HepG2 (cell line): ENCODE data around the gene SFTPA2. TPM values are rescaled to one million over a fixed set of nuclear protein-coding genes. Genes with fewer than 3 reads are reported as not detected.
"Not testable (repeated sequence)": the region's sequence is repeated elsewhere in the genome, so short reads cannot be mapped to it uniquely, and the experiment has no call there.

ENCODE experiments used
- ATAC-seq: fragments of 200-7000 bp; cut with Tn5 transposase; 3 replicates; pipeline ENCODE4 v1.9.1; 2020; ENCODE audit warnings: mild to moderate bottlenecking, moderate library complexity
- BruUV-seq: library from RNA; stranded (reverse); fragments of 400-500 nt; replicated peaks from 2 replicates; lab custom pipeline; 2021; lab: Mats Ljungman, UMichigan
- CTCF ChIA-PET: fragments of 300-600 bp; formaldehyde crosslinking; extraction: SDS; loops from one replicate; lab custom pipeline; 2021; ENCODE audit warnings: low total read pairs, inconsistent platforms, low intra/inter-chr PET ratio; lab: Yijun Ruan, JAX
- POLR2A ChIA-PET: fragments of 350-600 bp; sonication (Branson Sonifier 250); formaldehyde crosslinking; loops from one replicate; lab custom pipeline; 2020; ENCODE audit warnings: antibody characterized with exemption, inconsistent platforms; lab: Yijun Ruan, JAX
- DNase-seq: peaks from one replicate; pipeline ENCODE4 v3.0.0-alpha.2; 2015; ENCODE audit warnings: low spot score
- FAIRE-seq: peaks from 3 replicates; lab custom pipeline; 2011; peaks lifted over from hg19 to GRCh38; lab: Jason Lieb, UNC
- H2AFZ ChIP-seq: one replicate; pipeline ENCODE4 v1.6.1; 2011; ENCODE audit warnings: low read length, inconsistent platforms
- H3K27ac ChIP-seq: fragments of 300-600 bp; 3 replicates; pipeline ENCODE4 v1.8.0; 2011; ENCODE audit warnings: mixed run types, mild to moderate bottlenecking, mixed read lengths, low read length, inconsistent platforms; ENCODE audit not compliant: insufficient read depth; ENCODE audit errors: extremely low read length
- H3K27me3 ChIP-seq, 2 experiments: fragments of 200-600 bp in 1 of 2; 2 replicates in 1 of 2; 3 replicates in 1 of 2; pipeline versions ENCODE4 v1.6.0 to v1.8.0; 2011; ENCODE audit warnings: low read length in 2 of 2, mild to moderate bottlenecking in 2 of 2, moderate library complexity in 2 of 2, inconsistent platforms in 1 of 2; ENCODE audit not compliant: insufficient read depth in 2 of 2, control insufficient read depth in 1 of 2
- H3K36me3 ChIP-seq, 2 experiments: fragments of 200-600 bp in 1 of 2; replicated peaks in 1 of 2; 2 replicates in 1 of 2; 3 replicates in 1 of 2; pipeline versions ENCODE4 v1.5.1 to v1.8.0; 2011; ENCODE audit warnings: low read length in 2 of 2, inconsistent platforms in 1 of 2; ENCODE audit not compliant: insufficient read depth in 2 of 2, control insufficient read depth in 1 of 2
- H3K4me1 ChIP-seq: 2 replicates; pipeline ENCODE4 v1.5.1; 2012; ENCODE audit warnings: low read length, inconsistent platforms; ENCODE audit not compliant: insufficient read depth
- H3K4me2 ChIP-seq: 2 replicates; pipeline ENCODE4 v1.6.0; 2011; ENCODE audit warnings: low read depth, low read length, inconsistent platforms
- H3K4me3 ChIP-seq, 3 experiments: fragments of 200-600 bp in 1 of 3; sonication (generic), shearing (Covaris generic) in 1 of 3; replicated peaks in 1 of 3; 2 replicates each; pipeline ENCODE4 v1.5.1; 2011 to 2016; ENCODE audit warnings: low read length in 3 of 3, inconsistent platforms in 2 of 3, low read depth in 2 of 3, mild to moderate bottlenecking in 2 of 3, control low read depth in 1 of 3, mixed read lengths in 1 of 3; ENCODE audit not compliant: insufficient read depth in 1 of 3
- H3K79me2 ChIP-seq: one replicate; pipeline ENCODE4 v1.6.1; 2011; ENCODE audit warnings: low read length, inconsistent platforms; ENCODE audit not compliant: insufficient read depth
- H3K9ac ChIP-seq: 2 replicates; pipeline ENCODE4 v1.6.0; 2011; ENCODE audit warnings: mild to moderate bottlenecking, low read depth, low read length, inconsistent platforms; ENCODE audit not compliant: insufficient read depth
- H3K9me3 ChIP-seq: 2 replicates; pipeline ENCODE4 v1.5.1; 2012; ENCODE audit warnings: mild to moderate bottlenecking, low read length
- H4K20me1 ChIP-seq: 2 replicates; pipeline ENCODE4 v1.6.0; 2011; ENCODE audit warnings: inconsistent platforms, mild to moderate bottlenecking, low read length, moderate library complexity; ENCODE audit not compliant: insufficient read depth
- PHF8 ChIP-seq: sonication (generic); formaldehyde crosslinking; IDR thresholded peaks from 2 replicates; pipeline ENCODE4 v1.5.0; 2020; ENCODE audit warnings: missing genetic modification reagents
- PLRG1 ChIP-seq: fragments of 450-650 bp; conservative IDR thresholded peaks from 2 replicates; pipeline ENCODE4 v1.6.1; 2016
- ZSCAN29 ChIP-seq: sonication (generic); formaldehyde crosslinking; conservative IDR thresholded peaks from 2 replicates; pipeline ENCODE4 v1.4.0; 2020; ENCODE audit warnings: mild to moderate bottlenecking, missing genetic modification reagents
- WGBS: methylation state at CpG from one replicate; pipeline ENCODE4 v1.1.6; 2017; ENCODE audit warnings: low lambda C conversion rate; 5-methylcytosine and 5-hydroxymethylcytosine counted together
- in situ Hi-C: cut with HindIII; loops from 2 replicates; pipeline ENCODE4 v1.10.0; 2017; ENCODE audit warnings: low pct_unique_long_range_greater_than_20kb; ENCODE audit not compliant: extremely low pct_ligation_motif_present
- intact Hi-C: fragments of 100-400 bp; cut with micrococcal nuclease; formaldehyde crosslinking; loops from one replicate; pipeline ENCODE4 v1.10.0; 2022; ENCODE audit not compliant: unreplicated experiment
- polyA plus RNA-seq, 8 experiments: library from polyadenylated mRNA; depleted of rRNA in 3 of 8; stranded (reverse) in 7 of 8; unstranded in 1 of 8; fragments of >200 nt; fragmentation: Illumina TruSeq in 4 of 8; extraction: Trizol in 4 of 8; gene quantifications; 2 replicates each; pipeline versions ENCODE4 v1.2.1 to v1.2.3, GENCODE V29; 2011 to 2016; ENCODE audit warnings: low read depth in 4 of 8, missing spikeins in 1 of 8, mixed read lengths in 1 of 8; ENCODE audit not compliant: insufficient read depth in 1 of 8
- total RNA-seq, 5 experiments: library from RNA; depleted of rRNA; stranded (reverse); fragments of >200 nt; fragmentation: Illumina TruSeq; extraction: Trizol; gene quantifications; 2 replicates each; pipeline ENCODE4 v1.2.3, GENCODE V29; 2016; ENCODE audit warnings: low read depth in 1 of 5
- TF ChIP-seq, protein P1 (sequence below): sonication (generic); formaldehyde crosslinking; conservative IDR thresholded peaks from 2 replicates; pipeline ENCODE4 v1.5.0; 2020; ENCODE audit warnings: missing genetic modification reagents
- TF ChIP-seq, protein P2 (sequence below): IDR thresholded peaks from 2 replicates; pipeline ENCODE4 v1.6.1; 2016; ENCODE audit warnings: missing compliant biosample characterization, missing genetic modification reagents, borderline replicate concordance

Gene SFTPA2
- total and polyA plus RNA-seq, 2 of the 13 experiments (the other 11 are each of a cell fraction or from before 2014, with no cell fraction given) = 0.04 TPM; not detected in 1

DNA sequence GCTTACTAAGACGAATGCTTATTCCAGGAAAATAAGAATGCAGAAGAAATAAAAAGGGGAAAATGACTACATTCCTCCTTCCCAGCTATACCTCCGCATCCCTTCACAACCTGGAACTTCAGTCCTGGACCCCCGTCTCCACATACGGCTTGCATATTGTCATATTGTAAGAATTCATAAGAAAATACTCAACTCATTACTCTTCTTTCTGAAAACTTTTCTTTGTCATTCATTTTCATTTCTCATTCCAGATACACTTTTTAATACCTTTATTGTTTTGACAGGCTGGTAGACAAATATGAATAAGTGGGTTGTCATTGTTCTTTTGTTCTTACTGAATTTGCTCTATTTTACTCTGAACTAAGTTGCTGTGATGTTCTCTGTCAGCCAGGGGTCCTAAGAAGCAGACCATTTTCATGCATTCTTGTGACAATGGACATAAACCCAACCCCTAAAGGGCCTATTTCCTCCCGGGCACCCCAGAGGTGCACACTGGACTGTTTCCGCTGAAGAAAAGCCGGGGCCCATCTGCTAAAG lies 23.3 kb upstream of the SFTPA2 start (continued):
- TF ChIP-seq, protein P1, sequence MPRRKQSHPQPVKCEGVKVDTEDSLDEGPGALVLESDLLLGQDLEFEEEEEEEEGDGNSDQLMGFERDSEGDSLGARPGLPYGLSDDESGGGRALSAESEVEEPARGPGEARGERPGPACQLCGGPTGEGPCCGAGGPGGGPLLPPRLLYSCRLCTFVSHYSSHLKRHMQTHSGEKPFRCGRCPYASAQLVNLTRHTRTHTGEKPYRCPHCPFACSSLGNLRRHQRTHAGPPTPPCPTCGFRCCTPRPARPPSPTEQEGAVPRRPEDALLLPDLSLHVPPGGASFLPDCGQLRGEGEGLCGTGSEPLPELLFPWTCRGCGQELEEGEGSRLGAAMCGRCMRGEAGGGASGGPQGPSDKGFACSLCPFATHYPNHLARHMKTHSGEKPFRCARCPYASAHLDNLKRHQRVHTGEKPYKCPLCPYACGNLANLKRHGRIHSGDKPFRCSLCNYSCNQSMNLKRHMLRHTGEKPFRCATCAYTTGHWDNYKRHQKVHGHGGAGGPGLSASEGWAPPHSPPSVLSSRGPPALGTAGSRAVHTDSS (CRISPR knock-in tag) = no peak
- no peak for TF ChIP-seq PHF8 (CRISPR knock-in tag)
- TF ChIP-seq PLRG1 = no peak
- TF ChIP-seq ZSCAN29 (CRISPR knock-in tag) = no peak
- TF ChIP-seq, protein P2, sequence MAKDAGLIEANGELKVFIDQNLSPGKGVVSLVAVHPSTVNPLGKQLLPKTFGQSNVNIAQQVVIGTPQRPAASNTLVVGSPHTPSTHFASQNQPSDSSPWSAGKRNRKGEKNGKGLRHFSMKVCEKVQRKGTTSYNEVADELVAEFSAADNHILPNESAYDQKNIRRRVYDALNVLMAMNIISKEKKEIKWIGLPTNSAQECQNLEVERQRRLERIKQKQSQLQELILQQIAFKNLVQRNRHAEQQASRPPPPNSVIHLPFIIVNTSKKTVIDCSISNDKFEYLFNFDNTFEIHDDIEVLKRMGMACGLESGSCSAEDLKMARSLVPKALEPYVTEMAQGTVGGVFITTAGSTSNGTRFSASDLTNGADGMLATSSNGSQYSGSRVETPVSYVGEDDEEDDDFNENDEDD = no peak

DNA sequence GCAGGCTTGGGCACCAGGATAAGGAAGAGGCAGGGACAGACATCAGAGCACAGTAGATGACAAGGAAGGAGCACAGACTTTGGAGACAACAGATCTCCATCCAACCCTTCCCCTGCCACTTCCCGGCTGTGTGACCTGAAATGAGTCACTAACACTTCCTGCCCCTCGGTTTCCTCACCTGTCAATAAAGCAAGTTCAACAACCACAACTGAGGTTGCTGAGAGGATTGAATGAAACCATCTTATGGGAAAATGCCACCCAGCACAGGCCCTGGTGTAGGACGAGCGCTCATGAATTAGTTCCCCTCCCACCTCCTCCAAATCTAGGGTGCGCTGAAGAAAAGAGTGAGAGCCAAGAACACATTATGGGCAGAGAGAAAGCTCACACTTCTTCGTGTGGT lies 22.7 kb upstream of the SFTPA2 start:
- in situ Hi-C loops, ATAC-seq, FAIRE-seq, POLR2A ChIA-PET, intact Hi-C loops, BruUV-seq, H3K27ac ChIP-seq, H3K9ac ChIP-seq, H3K4me2 ChIP-seq, DNase-seq, H3K4me3 ChIP-seq, CTCF ChIA-PET, H3K9me3 ChIP-seq, H3K36me3 ChIP-seq, H3K79me2 ChIP-seq, H3K4me1 ChIP-seq, H3K27me3 ChIP-seq, H4K20me1 ChIP-seq, H2AFZ ChIP-seq: not testable (repeated sequence)
- WGBS = 25% methylated on average over 4 of the region's 6 CpGs
